Psoas muscle (tissue), 8 donors: ENCODE results near the gene GALNT10. TPM values are rescaled to one million over a fixed set of nuclear protein-coding genes. Genes with fewer than 3 reads are reported as not detected.

Source experiments
- ATAC-seq, 4 donors: fragments of 200-7000 bp; cut with Tn5 transposase; one replicate each; pipeline ENCODE4 v1.9.1; 2020; ENCODE audit warnings: moderate library complexity in 3 of 4, mild to moderate bottlenecking in 2 of 4
- DNase-seq, 2 donors: peaks; one replicate each; pipeline ENCODE4 v3.0.0-alpha.2; 2020
- H3K27ac ChIP-seq: fragments of 200-600 bp; one replicate; pipeline ENCODE4 v1.8.0; 2022
- H3K27me3 ChIP-seq, 3 donors: fragments of 200-600 bp in 1 of 3; one replicate each; pipeline versions ENCODE4 v1.6.1 to v1.8.0; 2013 to 2022; ENCODE audit warnings: low read length in 2 of 3, mild to moderate bottlenecking in 2 of 3, moderate library complexity in 1 of 3; ENCODE audit not compliant: insufficient read depth in 3 of 3
- H3K36me3 ChIP-seq, 2 donors: fragments of 200-600 bp in 1 of 2; one replicate each; pipeline versions ENCODE4 v1.6.1 to v1.8.0; 2013 to 2022; ENCODE audit warnings: low read depth in 1 of 2, mild to moderate bottlenecking in 1 of 2, moderate library complexity in 1 of 2; ENCODE audit not compliant: insufficient read depth in 1 of 2
- H3K4me1 ChIP-seq: fragments of 200-600 bp; one replicate; pipeline ENCODE4 v1.8.0; 2022
- H3K4me3 ChIP-seq: fragments of 200-600 bp; one replicate; pipeline ENCODE4 v1.8.0; 2022; ENCODE audit warnings: mild to moderate bottlenecking
- H3K9me3 ChIP-seq: fragments of 200-600 bp; one replicate; pipeline ENCODE4 v1.8.0; 2022
- WGBS, 3 donors: extraction: QIAGEN DNeasy Blood & Tissue Kit; methylation state at CpG; one replicate each; pipeline versions ENCODE4 v1.1.6 to v1.1.7; 2013; 5-methylcytosine and 5-hydroxymethylcytosine counted together
- intact Hi-C, 2 donors: fragments of 100-400 bp; cut with DNase I; formaldehyde crosslinking; loops; one replicate each; pipeline versions ENCODE4 v1.11.0 to v1.14.2; 2022
- polyA plus RNA-seq, 3 donors: library from polyadenylated mRNA; stranded (reverse); fragments of 200-250 nt; gene quantifications; one replicate each; pipeline ENCODE4 v1.2.3, GENCODE V29; 2013
- total RNA-seq, 4 donors: library from RNA; stranded (reverse); fragmentation: NEBNext Ultra II Directional in 2 of 4; extraction: Animal tissue kit (Norgen Biotek cat#: 25700) in 2 of 4; gene quantifications; one replicate each; pipeline versions ENCODE4 v1.2.1 to v1.2.4, GENCODE V29; 2021 to 2023
- TF ChIP-seq, protein P1 (sequence below): fragments of 200-600 bp; IDR thresholded peaks from one replicate; pipeline ENCODE4 v1.8.0; 2022; ENCODE audit warnings: antibody characterized with exemption
- donor health status: healthy with polysubstance abuse.
- donor health status: DM: no; HTN: no; CAD: no; lungs with moderate emphysema.
- donor health status: Bipolar disorder and iron deficiency.
- donor health status: healthy.
- donor health status: DM: yes; HTN: yes; CAD: no.
- donor health status: DM: no; HTN: no; CAD: no.
- donor health status: DM: no; HTN: no; CAD: no.
- donor health status: DM: yes; HTN: yes; CAD: no.

Gene GALNT10
- total and polyA plus RNA-seq, 7 donors = 4.2 to 9.9 (median 6.8) TPM

DNA sequence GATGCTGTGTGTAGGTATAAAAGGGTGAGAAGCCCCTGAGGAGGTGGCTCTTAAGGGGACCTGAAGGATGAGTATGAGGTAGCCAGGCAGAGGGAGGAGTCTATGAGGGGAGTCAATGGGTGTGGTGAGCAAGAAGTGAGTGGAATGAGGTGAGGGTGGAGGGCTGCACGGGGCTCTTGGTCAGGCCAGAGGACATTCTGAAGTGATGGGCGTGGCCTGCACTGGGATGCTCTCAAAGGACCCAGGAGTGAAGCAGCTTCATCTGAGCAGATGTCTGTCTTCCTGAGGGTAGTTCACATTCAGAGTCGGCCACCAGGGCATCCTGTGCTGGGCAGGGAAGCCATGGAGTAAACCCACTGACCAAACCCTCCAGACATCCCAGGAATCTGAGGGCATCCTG, 210.1 kb downstream of the GALNT10 start:
- Histone ChIP-seq H3K36me3 (no peaks in the 10 kb centered on the region), H3K4me1 (peaks cover 8% of the 10 kb centered on the region), H3K9me3 (no peaks in the 10 kb centered on the region), H3K4me3 (no peak overlapping the region), H3K27me3 (no peaks in the 10 kb centered on the region), H3K27ac (no peak overlapping the region)
- TF ChIP-seq, protein P1, sequence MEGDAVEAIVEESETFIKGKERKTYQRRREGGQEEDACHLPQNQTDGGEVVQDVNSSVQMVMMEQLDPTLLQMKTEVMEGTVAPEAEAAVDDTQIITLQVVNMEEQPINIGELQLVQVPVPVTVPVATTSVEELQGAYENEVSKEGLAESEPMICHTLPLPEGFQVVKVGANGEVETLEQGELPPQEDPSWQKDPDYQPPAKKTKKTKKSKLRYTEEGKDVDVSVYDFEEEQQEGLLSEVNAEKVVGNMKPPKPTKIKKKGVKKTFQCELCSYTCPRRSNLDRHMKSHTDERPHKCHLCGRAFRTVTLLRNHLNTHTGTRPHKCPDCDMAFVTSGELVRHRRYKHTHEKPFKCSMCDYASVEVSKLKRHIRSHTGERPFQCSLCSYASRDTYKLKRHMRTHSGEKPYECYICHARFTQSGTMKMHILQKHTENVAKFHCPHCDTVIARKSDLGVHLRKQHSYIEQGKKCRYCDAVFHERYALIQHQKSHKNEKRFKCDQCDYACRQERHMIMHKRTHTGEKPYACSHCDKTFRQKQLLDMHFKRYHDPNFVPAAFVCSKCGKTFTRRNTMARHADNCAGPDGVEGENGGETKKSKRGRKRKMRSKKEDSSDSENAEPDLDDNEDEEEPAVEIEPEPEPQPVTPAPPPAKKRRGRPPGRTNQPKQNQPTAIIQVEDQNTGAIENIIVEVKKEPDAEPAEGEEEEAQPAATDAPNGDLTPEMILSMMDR = no peak
- no peak for ATAC-seq
- no peak for DNase-seq
- 75 to 90% (median 85%) methylated on average over 3 of the region's 3 CpGs for WGBS, 3 donors
- intact Hi-C loops = loop anchor here in 1 of 2 donors (5.0 kb wide), 1 partner anchor 423 kb away; no protein-coding TSS in a partner anchor

DNA sequence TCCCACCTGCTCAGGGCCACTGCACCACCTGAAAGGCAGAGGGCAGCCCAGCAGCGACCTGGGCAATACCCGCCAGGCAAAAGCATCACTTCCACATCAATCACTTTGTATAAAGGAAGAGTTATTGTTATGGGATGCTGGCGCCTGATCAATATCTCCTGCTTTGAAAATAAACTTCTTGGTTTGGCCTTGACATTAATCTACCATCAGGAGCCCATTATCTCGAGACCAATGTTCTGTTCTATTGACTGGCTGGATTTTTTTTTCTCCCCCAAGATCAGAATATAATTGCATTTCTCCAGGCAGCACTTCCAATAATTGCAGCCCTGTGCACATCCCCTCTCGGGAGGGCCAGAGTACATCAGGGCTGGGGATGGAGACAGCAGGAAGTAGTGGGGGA, 210.8 kb downstream of the GALNT10 start:
- no peaks in the 10 kb centered on the region for H3K36me3 ChIP-seq
- no peaks in the 10 kb centered on the region for H3K9me3 ChIP-seq
- TF ChIP-seq, protein P1 = no peak
- H3K4me3 ChIP-seq = no peak overlapping the region
- DNase-seq = no peak
- H3K4me1 ChIP-seq = peaks cover 8% of the 10 kb centered on the region
- no peak overlapping the region for H3K27ac ChIP-seq
- 83 to 91% (median 86%) methylated on average over 5 of the region's 5 CpGs for WGBS, 3 donors
- intact Hi-C loops = loop anchor here in 1 of 2 donors (5.0 kb wide), 1 partner anchor 424 kb away; no protein-coding TSS in a partner anchor
- no peaks in the 10 kb centered on the region for H3K27me3 ChIP-seq
- ATAC-seq = no peak

DNA sequence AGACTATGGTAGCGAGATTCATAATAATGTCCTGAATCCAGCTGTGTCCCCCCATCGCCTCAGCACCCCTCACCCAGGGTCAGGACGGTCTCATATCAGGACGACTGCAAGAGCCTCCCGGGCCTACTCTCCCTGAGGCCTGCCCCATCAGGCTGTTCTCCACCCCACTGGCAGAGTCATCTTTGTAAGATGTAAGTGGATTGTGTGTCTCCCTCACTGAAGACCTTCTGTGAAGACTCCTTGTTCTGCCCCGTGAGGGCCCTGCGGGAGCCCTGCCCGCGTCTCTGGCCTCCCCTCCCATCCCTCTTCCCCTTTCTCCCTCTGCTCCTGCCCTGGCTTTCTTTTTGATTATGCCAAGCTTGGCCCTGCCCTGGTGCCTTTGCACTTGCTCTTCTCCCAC, 211.4 kb downstream of the GALNT10 start:
- DNase-seq (no peak), ATAC-seq (no peak)
- Histone ChIP-seq H3K9me3 (no peaks in the 10 kb centered on the region), H3K4me1 (peaks cover 8% of the 10 kb centered on the region), H3K27ac (no peak overlapping the region), H3K36me3 (no peaks in the 10 kb centered on the region), H3K27me3 (no peaks in the 10 kb centered on the region), H3K4me3 (no peak overlapping the region)
- intact Hi-C loops = loop anchor here in 1 of 2 donors (5.0 kb wide), 1 partner anchor 425 kb away; no protein-coding TSS in a partner anchor
- 93 to 98% (median 97%) methylated on average over 9 of the region's 9 CpGs for WGBS, 3 donors
- TF ChIP-seq, protein P1 = no peak

DNA sequence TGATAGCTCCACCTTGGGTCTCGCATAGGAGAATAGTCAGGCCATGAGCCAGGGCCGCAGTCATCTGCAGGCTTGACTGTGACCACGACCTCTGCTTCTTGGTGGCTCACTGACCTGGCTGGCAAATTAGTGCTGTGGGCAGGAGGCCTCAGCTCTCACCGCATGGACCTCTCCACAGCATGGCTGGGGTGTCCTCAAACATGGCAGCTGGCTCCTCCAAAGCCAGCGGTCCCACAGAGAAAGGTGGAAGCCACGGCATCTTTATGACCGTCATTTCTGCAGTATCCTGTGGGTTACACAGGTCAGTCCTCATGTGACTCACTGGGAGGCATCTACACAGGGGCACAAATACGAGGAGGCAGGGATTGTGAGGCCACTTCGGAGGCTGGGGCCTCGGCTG, 212.1 kb downstream of the GALNT10 start:
- Histone ChIP-seq H3K36me3 (no peaks in the 10 kb centered on the region), H3K27me3 (no peaks in the 10 kb centered on the region), H3K4me3 (no peak overlapping the region), H3K27ac (no peak overlapping the region), H3K4me1 (peaks cover 8% of the 10 kb centered on the region), H3K9me3 (no peaks in the 10 kb centered on the region)
- TF ChIP-seq, protein P1 = no peak
- intact Hi-C loops = loop anchor here in 1 of 2 donors (5.0 kb wide), 1 partner anchor 425 kb away; no protein-coding TSS in a partner anchor
- no peak for DNase-seq
- no peak for ATAC-seq
- 87 to 93% (median 90%) methylated on average over 10 of the region's 10 CpGs for WGBS, 3 donors

DNA sequence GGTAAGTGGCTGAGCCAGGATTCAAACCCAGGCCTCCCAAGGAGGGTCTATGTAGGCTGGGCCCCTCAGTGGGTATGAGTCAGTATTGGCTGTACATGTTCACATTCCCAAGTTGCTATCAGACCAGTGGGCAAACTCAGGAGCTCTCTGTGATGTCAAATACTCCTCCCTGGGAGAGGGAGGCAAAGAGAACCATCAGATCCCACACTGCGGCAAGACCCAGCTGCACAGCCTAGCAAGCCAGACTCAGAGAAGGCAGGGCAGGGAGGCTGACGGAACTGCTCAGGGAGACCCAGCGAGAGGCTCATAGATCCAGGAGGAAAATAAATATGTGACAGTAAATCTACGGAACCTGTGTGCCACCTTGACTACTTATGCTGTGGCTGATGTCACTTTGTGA, 212.7 kb downstream of the GALNT10 start:
- peaks cover 8% of the 10 kb centered on the region for H3K4me1 ChIP-seq
- no peaks in the 10 kb centered on the region for H3K9me3 ChIP-seq
- no peak overlapping the region for H3K4me3 ChIP-seq
- 96 to 100% (median 97%) methylated on average over 4 of the region's 4 CpGs for WGBS, 3 donors
- intact Hi-C loops = loop anchor here in 1 of 2 donors (5.0 kb wide), 1 partner anchor 426 kb away; no protein-coding TSS in a partner anchor
- DNase-seq (no peak), ATAC-seq (no peak)
- no peaks in the 10 kb centered on the region for H3K27me3 ChIP-seq
- H3K36me3 ChIP-seq = no peaks in the 10 kb centered on the region
- H3K27ac ChIP-seq = no peak overlapping the region
- TF ChIP-seq, protein P1 = no peak
